Neural cell (in vitro differentiated cells): ENCODE data around the gene CLK3. TPM values are rescaled to one million over a fixed set of nuclear protein-coding genes. Genes with fewer than 3 reads are reported as not detected.

Source experiments
- H2AFZ ChIP-seq: fragments of 200-600, 300-800 bp; sonication (generic), shearing (Covaris generic); 2 replicates; pipeline ENCODE4 v1.6.0; 2014; ENCODE audit warnings: low read depth, mild to moderate bottlenecking, antibody characterized with exemption, low read length, moderate library complexity
- H3F3A ChIP-seq: fragments of 200-600 bp; shearing (Covaris generic); 2 replicates; pipeline ENCODE4 v1.6.1; 2016; ENCODE audit warnings: mild to moderate bottlenecking, moderate library complexity, mixed read lengths, antibody characterized with exemption, low read length; ENCODE audit not compliant: insufficient read depth, poor library complexity, severe bottlenecking
- H3K27ac ChIP-seq: fragments of 200-600, 300-800 bp; sonication (generic), shearing (Covaris generic); 2 replicates; pipeline ENCODE4 v1.5.1; 2014; ENCODE audit warnings: mild to moderate bottlenecking, low read length, moderate library complexity
- H3K27me3 ChIP-seq: fragments of 300-800, 200-600 bp; sonication (generic), shearing (Covaris generic); 2 replicates; pipeline ENCODE4 v1.6.0; 2014; ENCODE audit warnings: mild to moderate bottlenecking, low read depth, low read length, moderate library complexity; ENCODE audit not compliant: insufficient read depth
- H3K36me3 ChIP-seq: fragments of 300-800, 200-600 bp; sonication (generic), shearing (Covaris generic); 2 replicates; pipeline ENCODE4 v1.5.1; 2014; ENCODE audit warnings: mild to moderate bottlenecking, antibody characterized with exemption, low read length, moderate library complexity; ENCODE audit not compliant: insufficient read depth
- H3K4me2 ChIP-seq: fragments of 300-800, 200-600 bp; sonication (generic), shearing (Covaris generic); 2 replicates; pipeline ENCODE4 v1.6.0; 2014; ENCODE audit warnings: mild to moderate bottlenecking, low read length
- H3K4me3 ChIP-seq: fragments of 300-800, 200-600 bp; sonication (generic), shearing (Covaris generic); 2 replicates; pipeline ENCODE4 v1.5.1; 2014; ENCODE audit warnings: mild to moderate bottlenecking, low read length, moderate library complexity
- H3K79me2 ChIP-seq: fragments of 200-600 bp; shearing (Covaris generic); replicated peaks from 2 replicates; pipeline ENCODE4 v1.6.0; 2014; ENCODE audit warnings: mild to moderate bottlenecking, low read length, moderate library complexity; ENCODE audit not compliant: insufficient read depth
- H3K9ac ChIP-seq: fragments of 300-800, 200-600 bp; sonication (generic), shearing (Covaris generic); 2 replicates; pipeline ENCODE4 v1.6.1; 2016; ENCODE audit warnings: mild to moderate bottlenecking, low read length, mixed read lengths
- H3K9me2 ChIP-seq: fragments of 200-600 bp; shearing (Covaris generic); 2 replicates; pipeline ENCODE4 v1.6.1; 2016; ENCODE audit warnings: mild to moderate bottlenecking, low read length, mixed read lengths; ENCODE audit not compliant: insufficient read depth
- H3K9me3 ChIP-seq: fragments of 200-600, 300-800 bp; sonication (generic), shearing (Covaris generic); 2 replicates; pipeline ENCODE4 v1.6.1; 2016; ENCODE audit warnings: mild to moderate bottlenecking, mixed run types, low read length, moderate library complexity, mixed read lengths
- H4K20me1 ChIP-seq: fragments of 200-600 bp; shearing (Covaris generic); 2 replicates; pipeline ENCODE4 v1.6.1; 2016; ENCODE audit warnings: mild to moderate bottlenecking, mixed run types; ENCODE audit not compliant: insufficient read depth
- EP300 ChIP-seq: fragments of 450-650 bp; conservative IDR thresholded peaks from 2 replicates; pipeline ENCODE4 v1.6.1; 2014; ENCODE audit warnings: antibody characterized with exemption, mild to moderate bottlenecking, moderate library complexity; ENCODE audit not compliant: poor library complexity, severe bottlenecking
- EZH2 ChIP-seq: fragments of 200-600, 300-800 bp; shearing (Covaris generic), sonication (generic); IDR thresholded peaks from 2 replicates; pipeline ENCODE4 v1.6.1; 2014; ENCODE audit warnings: antibody characterized with exemption, low read length, borderline replicate concordance, mild to moderate bottlenecking; ENCODE audit not compliant: insufficient read depth, poor library complexity, severe bottlenecking
- MXI1 ChIP-seq: fragments of 450-650 bp; conservative IDR thresholded peaks from 2 replicates; pipeline ENCODE4 v1.6.1; 2014; ENCODE audit warnings: antibody characterized with exemption, mild to moderate bottlenecking; ENCODE audit not compliant: poor library complexity, severe bottlenecking
- POLR2AphosphoS5 ChIP-seq: IDR thresholded peaks from 2 replicates; pipeline ENCODE4 v1.6.1; 2012
- RAD21 ChIP-seq: fragments of 450-650 bp; conservative IDR thresholded peaks from 2 replicates; pipeline ENCODE4 v1.6.1; 2014; ENCODE audit warnings: antibody characterized with exemption, mild to moderate bottlenecking, moderate library complexity
- SMC3 ChIP-seq: fragments of 450-650 bp; conservative IDR thresholded peaks from 2 replicates; pipeline ENCODE4 v1.6.1; 2014; ENCODE audit warnings: antibody characterized with exemption, mild to moderate bottlenecking, moderate library complexity; ENCODE audit not compliant: poor library complexity
- TAF1 ChIP-seq: IDR thresholded peaks from 2 replicates; pipeline ENCODE4 v1.6.1; 2012; ENCODE audit warnings: low read depth
- polyA plus RNA-seq: library from polyadenylated mRNA; depleted of rRNA; stranded (reverse); fragments of >200 nt; gene quantifications from 2 replicates; pipeline ENCODE4 v1.2.3, GENCODE V29; 2014
- TF ChIP-seq, protein P1 (sequence below): fragments of 450-650 bp; IDR thresholded peaks from 2 replicates; pipeline ENCODE4 v1.5.1; 2014; ENCODE audit warnings: antibody characterized with exemption, mild to moderate bottlenecking, moderate library complexity; ENCODE audit not compliant: poor library complexity, severe bottlenecking
- TF ChIP-seq, protein P2 (sequence below): IDR thresholded peaks from 2 replicates; pipeline ENCODE4 v1.6.1; 2012; ENCODE audit warnings: borderline replicate concordance

CLK3 gene
- polyA plus RNA-seq, 1 donor from 2014 or later, result 88.3 TPM

DNA sequence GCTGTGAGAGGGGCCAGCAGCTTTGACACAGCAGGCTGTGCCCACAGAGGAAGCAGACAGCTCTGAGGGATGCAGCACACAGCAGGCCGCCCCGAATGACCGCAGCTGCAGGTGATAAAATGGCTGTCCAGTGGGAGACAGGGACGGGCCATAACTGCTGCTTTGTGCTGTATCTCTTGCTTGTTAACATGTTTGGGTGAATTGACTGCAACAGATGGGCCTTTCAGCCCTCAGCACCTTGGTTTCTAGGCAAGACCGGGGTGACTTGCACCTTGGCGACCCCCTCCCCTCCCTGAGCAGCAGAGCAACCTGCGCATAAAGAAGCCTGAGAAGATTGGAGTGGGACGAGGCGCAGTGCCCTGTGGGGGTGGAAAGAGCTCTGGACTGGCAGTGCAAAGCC lies 36.6 kb upstream of the CLK3 start:
- Histone ChIP-seq H3K4me2 (no peak overlapping the region), H3K27me3 (no peaks in the 10 kb centered on the region), H3F3A (no peaks in the 10 kb centered on the region), H3K9ac (no peak overlapping the region), H3K79me2 (no peaks in the 10 kb centered on the region), H3K36me3 (no peaks in the 10 kb centered on the region), H3K9me3 (no peaks in the 10 kb centered on the region), H3K9me2 (no peaks in the 10 kb centered on the region), H3K4me3 (no peak overlapping the region), H4K20me1 (no peaks in the 10 kb centered on the region), H2AFZ (no peak overlapping the region), H3K27ac (no peak overlapping the region)
- TF ChIP-seq, protein P1, sequence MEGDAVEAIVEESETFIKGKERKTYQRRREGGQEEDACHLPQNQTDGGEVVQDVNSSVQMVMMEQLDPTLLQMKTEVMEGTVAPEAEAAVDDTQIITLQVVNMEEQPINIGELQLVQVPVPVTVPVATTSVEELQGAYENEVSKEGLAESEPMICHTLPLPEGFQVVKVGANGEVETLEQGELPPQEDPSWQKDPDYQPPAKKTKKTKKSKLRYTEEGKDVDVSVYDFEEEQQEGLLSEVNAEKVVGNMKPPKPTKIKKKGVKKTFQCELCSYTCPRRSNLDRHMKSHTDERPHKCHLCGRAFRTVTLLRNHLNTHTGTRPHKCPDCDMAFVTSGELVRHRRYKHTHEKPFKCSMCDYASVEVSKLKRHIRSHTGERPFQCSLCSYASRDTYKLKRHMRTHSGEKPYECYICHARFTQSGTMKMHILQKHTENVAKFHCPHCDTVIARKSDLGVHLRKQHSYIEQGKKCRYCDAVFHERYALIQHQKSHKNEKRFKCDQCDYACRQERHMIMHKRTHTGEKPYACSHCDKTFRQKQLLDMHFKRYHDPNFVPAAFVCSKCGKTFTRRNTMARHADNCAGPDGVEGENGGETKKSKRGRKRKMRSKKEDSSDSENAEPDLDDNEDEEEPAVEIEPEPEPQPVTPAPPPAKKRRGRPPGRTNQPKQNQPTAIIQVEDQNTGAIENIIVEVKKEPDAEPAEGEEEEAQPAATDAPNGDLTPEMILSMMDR, result no peak
- TF ChIP-seq TAF1 (no peak), RAD21 (no peak), MXI1 (no peak), SMC3 (no peak), POLR2AphosphoS5 (no peak), EP300 (no peak)
- TF ChIP-seq, protein P2, sequence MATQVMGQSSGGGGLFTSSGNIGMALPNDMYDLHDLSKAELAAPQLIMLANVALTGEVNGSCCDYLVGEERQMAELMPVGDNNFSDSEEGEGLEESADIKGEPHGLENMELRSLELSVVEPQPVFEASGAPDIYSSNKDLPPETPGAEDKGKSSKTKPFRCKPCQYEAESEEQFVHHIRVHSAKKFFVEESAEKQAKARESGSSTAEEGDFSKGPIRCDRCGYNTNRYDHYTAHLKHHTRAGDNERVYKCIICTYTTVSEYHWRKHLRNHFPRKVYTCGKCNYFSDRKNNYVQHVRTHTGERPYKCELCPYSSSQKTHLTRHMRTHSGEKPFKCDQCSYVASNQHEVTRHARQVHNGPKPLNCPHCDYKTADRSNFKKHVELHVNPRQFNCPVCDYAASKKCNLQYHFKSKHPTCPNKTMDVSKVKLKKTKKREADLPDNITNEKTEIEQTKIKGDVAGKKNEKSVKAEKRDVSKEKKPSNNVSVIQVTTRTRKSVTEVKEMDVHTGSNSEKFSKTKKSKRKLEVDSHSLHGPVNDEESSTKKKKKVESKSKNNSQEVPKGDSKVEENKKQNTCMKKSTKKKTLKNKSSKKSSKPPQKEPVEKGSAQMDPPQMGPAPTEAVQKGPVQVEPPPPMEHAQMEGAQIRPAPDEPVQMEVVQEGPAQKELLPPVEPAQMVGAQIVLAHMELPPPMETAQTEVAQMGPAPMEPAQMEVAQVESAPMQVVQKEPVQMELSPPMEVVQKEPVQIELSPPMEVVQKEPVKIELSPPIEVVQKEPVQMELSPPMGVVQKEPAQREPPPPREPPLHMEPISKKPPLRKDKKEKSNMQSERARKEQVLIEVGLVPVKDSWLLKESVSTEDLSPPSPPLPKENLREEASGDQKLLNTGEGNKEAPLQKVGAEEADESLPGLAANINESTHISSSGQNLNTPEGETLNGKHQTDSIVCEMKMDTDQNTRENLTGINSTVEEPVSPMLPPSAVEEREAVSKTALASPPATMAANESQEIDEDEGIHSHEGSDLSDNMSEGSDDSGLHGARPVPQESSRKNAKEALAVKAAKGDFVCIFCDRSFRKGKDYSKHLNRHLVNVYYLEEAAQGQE, result no peak

DNA sequence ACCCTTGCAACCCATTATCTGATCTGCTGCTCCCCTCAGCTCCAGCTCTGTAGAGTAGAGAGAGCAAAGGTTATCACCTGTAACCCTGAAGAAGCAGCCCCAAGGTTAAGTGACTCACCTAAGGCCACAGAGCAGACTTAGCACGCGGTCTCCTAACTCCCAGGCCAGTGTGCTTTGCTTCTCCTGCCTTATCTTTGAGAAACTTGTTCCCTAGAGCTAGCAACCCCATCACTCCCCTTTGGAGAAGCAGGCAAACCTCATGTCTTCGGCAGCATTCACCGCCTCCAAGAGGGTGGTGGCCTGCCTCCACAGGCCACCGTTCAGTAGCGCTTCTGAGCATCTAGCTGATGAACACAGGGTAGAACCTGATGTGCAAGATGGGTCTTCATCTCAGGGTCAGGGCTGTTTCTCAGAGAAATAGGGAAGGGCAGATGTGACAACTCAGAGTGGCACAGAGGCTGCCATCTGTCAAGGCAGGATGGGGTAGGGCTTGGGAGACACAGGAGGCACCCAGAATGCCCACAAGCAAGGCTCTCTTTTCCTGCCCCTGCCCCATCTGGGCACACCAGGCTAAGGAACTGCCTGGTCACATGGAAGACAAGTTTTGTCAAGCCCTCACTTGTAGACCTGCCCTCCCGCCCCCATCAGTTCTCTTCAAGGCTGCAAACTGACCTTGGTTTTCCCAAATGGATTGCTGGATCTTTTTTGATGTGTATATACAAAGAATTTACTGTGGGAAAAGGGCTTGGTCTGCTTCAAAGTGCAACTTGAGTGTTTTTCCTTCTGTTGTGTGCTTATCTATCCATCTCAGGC lies 34.9 kb upstream of the CLK3 start:
- Histone ChIP-seq H3K9ac (no peak overlapping the region), H3F3A (no peaks in the 10 kb centered on the region), H2AFZ (no peak overlapping the region), H3K9me3 (no peaks in the 10 kb centered on the region), H3K27ac (no peak overlapping the region), H3K4me2 (no peak overlapping the region), H3K9me2 (no peaks in the 10 kb centered on the region), H3K4me3 (no peak overlapping the region), H3K27me3 (no peaks in the 10 kb centered on the region), H3K36me3 (no peaks in the 10 kb centered on the region), H3K79me2 (no peaks in the 10 kb centered on the region), H4K20me1 (no peaks in the 10 kb centered on the region)
- TF ChIP-seq EZH2, result no peak
- no peak for TF ChIP-seq RAD21
- no peak for TF ChIP-seq EP300
- no peak for TF ChIP-seq SMC3
- TF ChIP-seq, protein P2, result no peak
- no peak for TF ChIP-seq POLR2AphosphoS5
- no peak for TF ChIP-seq TAF1
- no peak for TF ChIP-seq MXI1
- TF ChIP-seq, protein P1, result no peak
